Measurements from ENCODE around the gene ADSL. TPM values are rescaled to one million over a fixed set of nuclear protein-coding genes. Genes with fewer than 3 reads are reported as not detected.
A peak's percentile ranks its signal among the peaks of the same experiment; 100 is the strongest.

The ADSL gene
- total RNA-seq, 6 experiments from 2014 or later: 60.6 to 73.8 (median 70.9) TPM

DNA sequence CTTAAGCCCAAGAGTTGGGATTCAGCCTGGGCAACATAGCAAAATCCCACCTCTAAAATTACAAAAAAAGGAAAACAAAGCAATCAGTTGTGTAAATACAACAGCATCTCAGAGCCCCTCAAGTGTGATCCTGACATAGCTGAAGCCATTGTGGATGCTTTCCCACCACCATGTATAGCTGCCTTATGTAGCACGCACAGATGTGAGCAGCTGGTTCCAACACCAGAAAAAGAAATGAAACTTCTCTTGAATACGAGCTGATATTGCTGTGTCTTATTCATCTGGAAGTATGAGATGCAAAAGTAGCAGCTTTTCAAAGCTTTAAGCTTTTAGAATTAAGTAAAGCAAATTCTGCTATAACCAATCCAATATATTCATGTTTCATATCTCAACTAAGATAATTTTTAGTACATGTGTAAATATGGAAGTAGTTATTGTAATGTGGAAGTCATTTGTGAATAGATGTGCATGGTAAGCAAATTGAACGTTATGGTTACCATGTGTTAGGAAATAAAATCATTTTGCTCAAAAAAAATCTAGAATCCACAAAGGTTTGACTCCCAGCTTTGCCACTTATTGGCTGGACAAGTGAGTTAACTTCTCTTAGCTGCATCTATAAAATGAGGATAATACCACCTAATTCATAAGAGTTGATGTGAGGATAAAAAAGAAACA, 87.3 kb downstream of the ADSL start:
- peak overlapping the region; percentile 61 for H3K27ac Mint-ChIP-seq
- TF ChIP-seq CTCF (IDR thresholded peaks at IDR 0.05): no peak
- peaks cover 10% of the 10 kb centered on the region; the same call in 1 of the 2 replicates for H3K36me3 Mint-ChIP-seq (ENCODE audit: low read depth)
- H3K4me3 Mint-ChIP-seq: no peak overlapping the region
- peaks cover 2% of the 10 kb centered on the region; the same call in 1 of the 2 replicates for H3K27me3 Mint-ChIP-seq (ENCODE audit: insufficient read depth)
- no peaks in the 10 kb centered on the region for H3K9me3 Mint-ChIP-seq
- DNase-seq: no peak
- peaks cover 30% of the 10 kb centered on the region for H3K4me1 Mint-ChIP-seq (ENCODE audit: low read depth)

DNA sequence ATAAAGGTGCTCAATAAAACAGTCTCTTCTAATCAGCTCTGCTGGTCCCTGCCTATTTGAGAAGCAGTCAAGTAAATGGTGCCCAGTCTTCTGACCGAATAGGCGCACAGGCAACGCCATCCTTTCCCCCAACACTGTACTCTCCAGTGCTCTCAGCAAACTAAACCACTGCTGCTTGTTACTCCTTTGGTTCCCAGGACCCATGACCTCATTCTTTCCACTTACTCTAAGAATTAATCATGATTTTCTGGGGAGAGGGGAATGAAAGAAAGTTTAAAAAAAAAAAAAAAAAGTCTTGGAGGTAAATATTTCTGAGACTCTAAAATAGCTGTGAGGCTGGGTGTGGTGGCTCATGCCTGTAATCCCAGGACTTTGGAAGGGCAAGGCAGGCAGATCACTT, 87.8 kb downstream of the ADSL start:
- Mint-ChIP-seq H3K27me3 (ENCODE audit: insufficient read depth) (peaks cover 2% of the 10 kb centered on the region; the same call in 1 of the 2 replicates), H3K9me3 (no peaks in the 10 kb centered on the region), H3K4me3 (no peak overlapping the region), H3K36me3 (ENCODE audit: low read depth) (peaks cover 5% of the 10 kb centered on the region; the same call in 1 of the 2 replicates), H3K27ac (peak overlapping the region; percentile 61), H3K4me1 (ENCODE audit: low read depth) (peaks cover 30% of the 10 kb centered on the region)
- DNase-seq: no peak
- TF ChIP-seq CTCF (IDR thresholded peaks at IDR 0.05): no peak

- no peaks in the 10 kb centered on the region for H3K9me3 Mint-ChIP-seq
- DNase-seq: no peak
- peaks cover 2% of the 10 kb centered on the region; the same call in 1 of the 2 replicates for H3K27me3 Mint-ChIP-seq (ENCODE audit: insufficient read depth)
- no peak overlapping the region; the same call in 1 of the 2 replicates for H3K27ac Mint-ChIP-seq
- no peak for TF ChIP-seq CTCF (IDR thresholded peaks at IDR 0.05)
- peaks cover 30% of the 10 kb centered on the region for H3K4me1 Mint-ChIP-seq (ENCODE audit: low read depth)
- peaks cover 4% of the 10 kb centered on the region; the same call in 1 of the 2 replicates for H3K36me3 Mint-ChIP-seq (ENCODE audit: low read depth)
- H3K4me3 Mint-ChIP-seq: no peak overlapping the region
Observed at GRCh38 chr22:40434745-40435144, 88.4 kb downstream of the ADSL start.

- peaks cover 2% of the 10 kb centered on the region; the same call in 1 of the 2 replicates for H3K27me3 Mint-ChIP-seq (ENCODE audit: insufficient read depth)
- peak; percentile 87 for TF ChIP-seq CTCF (IDR thresholded peaks at IDR 0.05)
- peaks cover 30% of the 10 kb centered on the region for H3K4me1 Mint-ChIP-seq (ENCODE audit: low read depth)
- peaks cover 4% of the 10 kb centered on the region; the same call in 1 of the 2 replicates for H3K36me3 Mint-ChIP-seq (ENCODE audit: low read depth)
- DNase-seq: peak; percentile 37
- H3K4me3 Mint-ChIP-seq: peak overlapping the region; percentile 71
- H3K9me3 Mint-ChIP-seq: no peaks in the 10 kb centered on the region
- peak overlapping the region; percentile 83 for H3K27ac Mint-ChIP-seq
Observed at GRCh38 chr22:40436505-40437431, 90.5 kb downstream of the ADSL start.

Other genes starting within 250 kb of the ADSL start
- 10 to 100 TPM; 30.8 to 36.3 (median 34.3) TPM for gene TNRC6B, start 168.6 kb upstream of the ADSL start, total RNA-seq (2021; fragmentation: NEBNext Ultra II Directional; extraction: Animal tissue kit (Norgen Biotek cat#: 25700))
- 10 to 100 TPM; 41.3 to 52.1 (median 45.5) TPM for gene SGSM3, start 24.1 kb downstream of the ADSL start, total RNA-seq (2021; fragmentation: NEBNext Ultra II Directional; extraction: Animal tissue kit (Norgen Biotek cat#: 25700))